Activated T-helper 17 cell treated with anti-CD3 and anti-CD28 coated beads, Interleukin-2, amount 50 U/mL, for 72 hours (primary cell): Measurements from ENCODE around the gene PCDHGA3. TPM values are rescaled to one million over a fixed set of nuclear protein-coding genes. Genes with fewer than 3 reads are reported as not detected.
"Not testable (repeated sequence)": the region's sequence is repeated elsewhere in the genome, so short reads cannot be mapped to it uniquely, and the experiment has no call there.

Experiments
- ATAC-seq: fragments of 150-1000 bp; cut with Tn5 transposase; replicated peaks from 2 replicates; pipeline ENCODE4 v1.10.0; 2021; ENCODE audit warnings: mild to moderate bottlenecking, moderate library complexity
- H3K27ac Mint-ChIP-seq: one replicate; pipeline ENCODE4 v1.8.0; 2022; ENCODE audit warnings: mixed read lengths
- H3K27me3 Mint-ChIP-seq: one replicate; pipeline ENCODE4 v1.8.0; 2022; ENCODE audit warnings: mixed read lengths
- H3K36me3 Mint-ChIP-seq: one replicate; pipeline ENCODE4 v1.8.0; 2022; ENCODE audit warnings: low read depth, mild to moderate bottlenecking, mixed read lengths
- H3K4me1 Mint-ChIP-seq: one replicate; pipeline ENCODE4 v1.8.0; 2022; ENCODE audit warnings: mixed read lengths
- H3K4me3 Mint-ChIP-seq: one replicate; pipeline ENCODE4 v1.8.0; 2022; ENCODE audit warnings: mild to moderate bottlenecking, mixed read lengths
- H3K9me3 Mint-ChIP-seq: one replicate; pipeline ENCODE4 v1.8.0; 2022; ENCODE audit warnings: mixed read lengths
- total RNA-seq, 2 donors: library from RNA; stranded (reverse); gene quantifications; one replicate each; pipeline ENCODE4 v1.2.3, GENCODE V29; 2022

PCDHGA3 gene
- total RNA-seq, 2 donors from 2014 or later: 0.09 TPM; not detected in 1

DNA sequence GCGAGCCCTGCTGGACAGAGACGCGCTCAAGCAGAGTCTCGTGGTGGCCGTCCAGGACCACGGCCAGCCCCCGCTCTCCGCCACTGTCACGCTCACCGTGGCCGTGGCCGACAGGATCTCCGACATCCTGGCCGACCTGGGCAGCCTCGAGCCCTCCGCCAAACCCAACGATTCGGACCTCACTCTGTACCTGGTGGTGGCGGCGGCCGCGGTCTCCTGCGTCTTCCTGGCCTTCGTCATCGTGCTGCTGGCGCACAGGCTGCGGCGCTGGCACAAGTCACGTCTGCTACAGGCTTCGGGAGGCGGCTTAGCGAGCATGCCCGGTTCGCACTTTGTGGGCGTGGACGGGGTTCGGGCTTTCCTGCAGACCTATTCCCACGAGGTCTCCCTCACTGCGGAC, 11.1 kb upstream of the PCDHGA3 start:
- not testable (repeated sequence) for H3K27ac Mint-ChIP-seq, H3K4me3 Mint-ChIP-seq, ATAC-seq, H3K4me1 Mint-ChIP-seq, H3K36me3 Mint-ChIP-seq, H3K9me3 Mint-ChIP-seq
- peaks cover 31% of the 10 kb centered on the region for H3K27me3 Mint-ChIP-seq

DNA sequence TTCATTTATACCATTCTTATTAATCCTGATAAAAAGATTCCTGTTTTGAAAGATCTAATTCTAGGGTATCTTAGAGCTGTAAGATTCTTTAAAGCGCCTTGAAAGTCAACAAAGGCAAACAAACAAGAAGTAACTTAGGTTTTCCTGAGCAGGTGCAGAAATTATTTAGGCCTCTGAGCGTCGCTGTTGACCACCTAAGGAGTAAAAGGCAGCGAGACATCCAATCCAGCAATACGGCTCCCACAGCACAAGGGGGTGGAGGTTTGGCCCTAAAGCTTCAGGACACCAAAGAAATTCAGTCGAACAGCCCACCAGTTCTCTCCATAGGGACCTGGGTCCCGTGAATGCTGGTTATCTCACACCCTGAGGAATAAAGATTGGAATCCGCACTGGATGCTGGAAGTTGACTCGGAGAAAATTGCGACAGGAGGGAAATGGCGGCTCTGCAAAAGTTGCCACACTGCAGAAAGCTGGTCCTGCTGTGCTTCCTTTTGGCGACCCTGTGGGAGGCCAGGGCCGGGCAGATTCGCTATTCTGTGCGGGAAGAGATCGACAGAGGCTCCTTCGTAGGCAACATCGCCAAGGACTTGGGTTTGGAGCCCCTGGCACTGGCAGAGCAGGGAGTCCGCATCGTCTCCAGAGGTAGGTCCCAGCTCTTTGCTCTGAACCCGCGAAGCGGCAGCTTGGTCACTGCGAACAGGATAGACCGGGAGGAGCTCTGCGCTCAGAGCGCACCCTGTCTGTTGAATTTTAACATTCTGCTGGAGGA, 4.9 kb upstream of the PCDHGA3 start, which contains the start of gene PCDHGA2:
PCDHGA2 (plus strand) TSS at position 223 of the 769 bp plus-strand sequence.
- H3K9me3 Mint-ChIP-seq: peaks cover 17% of the 10 kb centered on the region
- no peak for ATAC-seq
- no peaks in the 10 kb centered on the region for H3K4me1 Mint-ChIP-seq
- peaks cover 54% of the 10 kb centered on the region for H3K27me3 Mint-ChIP-seq
- no peaks in the 10 kb centered on the region for H3K36me3 Mint-ChIP-seq
- H3K4me3 Mint-ChIP-seq: no peak within 1 kb of the TSS
- no peak within 1 kb of the TSS for H3K27ac Mint-ChIP-seq

DNA sequence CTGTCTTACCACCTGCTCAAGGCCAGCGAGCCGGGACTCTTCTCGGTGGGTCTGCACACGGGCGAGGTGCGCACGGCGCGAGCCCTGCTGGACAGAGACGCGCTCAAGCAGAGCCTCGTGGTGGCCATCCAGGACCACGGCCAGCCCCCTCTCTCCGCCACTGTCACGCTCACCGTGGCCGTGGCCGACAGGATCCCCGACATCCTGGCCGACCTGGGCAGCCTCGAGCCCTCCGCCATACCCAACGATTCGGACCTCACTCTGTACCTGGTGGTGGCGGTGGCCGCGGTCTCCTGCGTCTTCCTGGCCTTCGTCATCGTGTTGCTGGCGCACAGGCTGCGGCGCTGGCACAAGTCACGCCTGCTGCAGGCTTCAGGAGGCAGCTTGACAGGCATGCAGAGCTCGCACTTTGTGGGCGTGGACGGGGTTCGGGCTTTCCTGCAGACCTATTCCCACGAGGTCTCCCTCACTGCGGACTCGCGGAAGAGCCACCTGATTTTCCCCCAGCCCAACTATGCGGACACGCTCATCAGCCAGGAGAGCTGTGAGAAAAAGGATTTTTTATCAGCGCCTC, 2.8 kb upstream of the PCDHGA3 start:
- not testable (repeated sequence) for ATAC-seq, H3K4me1 Mint-ChIP-seq, H3K36me3 Mint-ChIP-seq, H3K4me3 Mint-ChIP-seq, H3K27ac Mint-ChIP-seq
- Mint-ChIP-seq H3K27me3 (peaks cover 48% of the 10 kb centered on the region), H3K9me3 (peaks cover 17% of the 10 kb centered on the region)

DNA sequence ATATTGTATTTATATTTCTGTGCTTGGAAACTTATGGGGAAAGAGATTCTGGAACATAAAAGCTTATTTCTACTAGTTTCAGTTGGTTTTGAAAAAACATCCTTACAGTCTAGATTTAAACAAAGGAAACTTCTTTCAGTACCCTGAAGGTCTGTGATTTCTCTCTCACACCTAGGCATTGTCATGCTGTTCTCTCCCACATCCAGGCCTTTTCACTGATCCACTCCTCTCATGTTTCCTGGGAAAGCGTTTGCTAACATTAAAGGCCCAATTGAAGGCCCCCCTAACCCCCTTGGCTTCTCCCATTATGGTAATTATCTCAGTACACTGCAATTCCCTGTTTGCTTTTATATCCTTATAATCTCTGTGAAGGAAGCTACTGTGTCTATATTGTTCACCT, 856 bp upstream of the PCDHGA3 start:
- ATAC-seq: no peak
- Mint-ChIP-seq H3K27ac (no peak overlapping the region), H3K4me3 (no peak overlapping the region), H3K27me3 (peaks cover 34% of the 10 kb centered on the region), H3K36me3 (no peaks in the 10 kb centered on the region), H3K9me3 (peaks cover 21% of the 10 kb centered on the region), H3K4me1 (no peaks in the 10 kb centered on the region)

DNA sequence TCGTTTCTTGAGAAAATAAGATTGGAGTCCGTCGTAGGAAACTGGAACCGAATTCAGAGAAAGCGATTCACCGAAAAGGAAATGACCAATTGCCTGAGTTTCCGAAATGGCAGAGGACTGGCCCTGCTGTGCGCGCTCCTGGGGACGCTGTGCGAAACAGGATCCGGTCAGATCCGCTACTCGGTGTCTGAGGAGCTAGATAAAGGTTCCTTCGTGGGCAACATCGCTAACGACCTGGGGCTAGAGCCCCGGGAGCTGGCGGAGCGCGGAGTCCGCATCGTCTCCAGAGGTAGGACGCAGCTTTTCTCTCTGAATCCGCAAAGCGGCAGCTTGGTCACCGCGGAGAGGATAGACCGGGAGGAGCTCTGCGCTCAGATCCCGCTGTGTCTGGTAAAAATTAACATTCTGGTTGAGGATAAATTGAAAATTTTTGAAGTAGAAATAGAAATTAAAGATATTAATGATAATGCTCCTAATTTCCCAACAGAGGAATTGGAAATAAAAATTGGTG, 379 bp downstream of the PCDHGA3 start:
- peaks cover 35% of the 10 kb centered on the region for H3K27me3 Mint-ChIP-seq

GRCh38 chr5:141345327-141345726, 1.7 kb downstream of the PCDHGA3 start:
- H3K4me1 Mint-ChIP-seq: no peaks in the 10 kb centered on the region
- H3K36me3 Mint-ChIP-seq: no peaks in the 10 kb centered on the region
- ATAC-seq: no peak
- H3K9me3 Mint-ChIP-seq: peaks cover 11% of the 10 kb centered on the region
- peaks cover 45% of the 10 kb centered on the region for H3K27me3 Mint-ChIP-seq
- no peak overlapping the region for H3K27ac Mint-ChIP-seq
- no peak overlapping the region for H3K4me3 Mint-ChIP-seq

More for the DNA sequence above, 379 bp downstream of the PCDHGA3 start:
- H3K4me3 Mint-ChIP-seq: peak overlapping the region; percentile 30
- H3K36me3 Mint-ChIP-seq: no peaks in the 10 kb centered on the region
- H3K9me3 Mint-ChIP-seq: peaks cover 11% of the 10 kb centered on the region
- H3K27ac Mint-ChIP-seq: no peak overlapping the region
- ATAC-seq: no peak
- H3K4me1 Mint-ChIP-seq: no peaks in the 10 kb centered on the region

- not testable (repeated sequence) for H3K36me3 Mint-ChIP-seq, H3K4me3 Mint-ChIP-seq, ATAC-seq, H3K4me1 Mint-ChIP-seq, H3K27ac Mint-ChIP-seq
- Mint-ChIP-seq H3K9me3 (peaks cover 11% of the 10 kb centered on the region), H3K27me3 (peaks cover 46% of the 10 kb centered on the region)
Measured at GRCh38 chr5:141346017-141346416, 2.4 kb downstream of the PCDHGA3 start.

DNA sequence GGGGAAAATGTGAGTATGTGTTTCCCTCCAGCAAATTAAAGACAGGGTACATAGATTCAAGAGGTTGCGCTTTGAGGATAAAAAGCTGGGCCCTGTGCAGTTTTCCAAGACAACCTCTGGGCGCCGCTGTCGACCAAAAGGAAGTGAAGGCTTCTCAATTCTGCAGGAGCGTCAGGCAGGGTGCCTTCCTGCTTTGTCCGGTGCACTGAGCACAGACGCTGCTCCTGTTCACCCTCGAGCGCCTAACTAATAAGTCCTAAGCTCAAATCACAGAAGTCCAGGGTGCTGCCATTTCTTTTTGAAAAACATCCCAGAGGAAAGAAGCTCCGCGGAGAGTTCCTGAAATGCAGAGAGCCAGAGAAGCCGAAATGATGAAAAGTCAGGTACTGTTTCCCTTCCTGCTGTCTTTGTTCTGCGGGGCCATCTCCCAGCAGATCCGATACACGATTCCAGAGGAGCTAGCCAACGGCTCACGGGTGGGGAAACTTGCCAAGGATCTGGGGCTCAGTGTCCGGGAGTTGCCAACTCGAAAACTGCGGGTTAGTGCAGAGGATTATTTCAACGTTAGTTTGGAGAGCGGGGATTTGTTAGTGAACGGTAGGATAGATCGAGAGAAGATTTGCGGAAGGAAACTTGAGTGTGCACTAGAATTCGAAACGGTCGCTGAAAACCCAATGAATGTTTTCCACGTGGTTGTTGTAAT, 6.4 kb downstream of the PCDHGA3 start, which contains the start of gene PCDHGB1:
PCDHGB1 (plus strand) TSS at position 183 of the 703 bp plus-strand sequence; CDS start at position 345, 162 bp downstream.
- H3K27me3 Mint-ChIP-seq: peaks cover 41% of the 10 kb centered on the region
- H3K4me3 Mint-ChIP-seq: peak within 1 kb of the TSS; percentile 34
- H3K27ac Mint-ChIP-seq: no peak within 1 kb of the TSS
- no peaks in the 10 kb centered on the region for H3K36me3 Mint-ChIP-seq
- peaks cover 14% of the 10 kb centered on the region for H3K9me3 Mint-ChIP-seq
- no peaks in the 10 kb centered on the region for H3K4me1 Mint-ChIP-seq
- ATAC-seq: no peak

- Mint-ChIP-seq H3K9me3 (peaks cover 14% of the 10 kb centered on the region), H3K27ac (no peak overlapping the region), H3K27me3 (peaks cover 52% of the 10 kb centered on the region), H3K36me3 (no peaks in the 10 kb centered on the region), H3K4me3 (no peak overlapping the region), H3K4me1 (no peaks in the 10 kb centered on the region)
- ATAC-seq: no peak
Measured at GRCh38 chr5:141351591-141351990, 8.0 kb downstream of the PCDHGA3 start.

- Mint-ChIP-seq H3K4me1 (no peaks in the 10 kb centered on the region), H3K36me3 (no peaks in the 10 kb centered on the region), H3K27me3 (peaks cover 47% of the 10 kb centered on the region), H3K4me3 (peak within 1 kb of the TSS; percentile 43), H3K27ac (no peak within 1 kb of the TSS), H3K9me3 (peaks cover 12% of the 10 kb centered on the region)
- ATAC-seq: no peak
Measured at GRCh38 chr5:141354900-141355469, 11.4 kb downstream of the PCDHGA3 start, which contains the start of gene PCDHGA4. PCDHGA4 (plus strand) TSS chr5:141355021; CDS start chr5:141355108, 87 bp downstream.

GRCh38 chr5:141355641-141356040, 12.0 kb downstream of the PCDHGA3 start:
- H3K4me1 Mint-ChIP-seq: no peaks in the 10 kb centered on the region
- H3K9me3 Mint-ChIP-seq: peaks cover 11% of the 10 kb centered on the region
- peak overlapping the region; percentile 43 for H3K4me3 Mint-ChIP-seq
- peaks cover 43% of the 10 kb centered on the region for H3K27me3 Mint-ChIP-seq
- H3K36me3 Mint-ChIP-seq: no peaks in the 10 kb centered on the region
- no peak overlapping the region for H3K27ac Mint-ChIP-seq
- no peak for ATAC-seq

- no peaks in the 10 kb centered on the region for H3K36me3 Mint-ChIP-seq
- no peaks in the 10 kb centered on the region for H3K4me1 Mint-ChIP-seq
- no peak for ATAC-seq
- no peak overlapping the region for H3K4me3 Mint-ChIP-seq
- no peak overlapping the region for H3K27ac Mint-ChIP-seq
- H3K27me3 Mint-ChIP-seq: peaks cover 48% of the 10 kb centered on the region
- peaks cover 13% of the 10 kb centered on the region for H3K9me3 Mint-ChIP-seq
Measured at GRCh38 chr5:141356133-141356532, 12.5 kb downstream of the PCDHGA3 start.

DNA sequence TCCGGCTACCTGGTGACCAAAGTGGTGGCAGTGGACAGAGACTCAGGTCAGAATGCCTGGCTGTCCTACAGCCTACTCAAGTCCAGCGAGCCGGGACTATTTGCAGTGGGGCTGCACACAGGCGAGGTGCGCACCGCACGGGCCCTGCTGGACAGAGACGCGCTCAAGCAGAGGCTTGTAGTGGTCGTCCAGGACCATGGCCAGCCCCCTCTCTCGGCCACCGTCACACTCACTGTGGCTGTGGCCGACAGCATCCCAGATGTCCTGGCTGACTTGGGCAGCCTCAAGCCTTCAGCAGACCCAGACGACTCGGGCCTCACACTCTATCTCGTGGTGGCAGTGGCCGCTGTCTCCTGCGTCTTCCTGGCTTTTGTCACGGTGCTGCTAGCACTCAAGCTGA, 13.3 kb downstream of the PCDHGA3 start:
- Mint-ChIP-seq H3K4me3 (no peak overlapping the region), H3K4me1 (no peaks in the 10 kb centered on the region), H3K27ac (no peak overlapping the region), H3K9me3 (peaks cover 13% of the 10 kb centered on the region), H3K27me3 (peaks cover 52% of the 10 kb centered on the region), H3K36me3 (no peaks in the 10 kb centered on the region)
- ATAC-seq: no peak

DNA sequence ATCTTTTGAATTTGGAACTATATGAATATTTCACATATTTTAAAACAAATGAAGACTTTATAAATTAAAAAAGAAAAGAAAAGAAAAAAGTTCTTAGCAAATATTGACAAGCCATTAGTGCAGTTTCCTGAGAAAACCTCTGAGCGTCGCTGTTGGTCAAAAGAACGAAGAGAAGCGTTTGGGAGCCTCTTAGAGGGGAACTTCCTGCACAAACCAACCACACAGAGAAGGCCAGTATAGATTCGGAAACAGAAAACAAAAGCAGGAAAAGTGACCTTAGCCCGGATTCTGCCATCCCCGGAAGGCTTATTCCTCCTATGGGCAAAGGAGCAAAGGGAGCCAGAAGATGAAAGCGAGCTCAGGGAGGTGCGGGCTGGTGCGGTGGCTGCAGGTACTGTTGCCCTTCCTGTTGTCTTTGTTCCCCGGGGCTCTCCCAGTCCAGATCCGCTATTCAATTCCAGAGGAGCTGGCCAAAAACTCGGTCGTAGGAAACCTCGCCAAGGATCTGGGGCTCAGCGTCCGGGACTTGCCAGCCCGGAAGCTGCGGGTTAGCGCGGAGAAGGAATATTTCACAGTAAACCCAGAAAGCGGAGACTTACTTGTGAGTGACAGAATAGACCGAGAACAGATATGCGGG, 16.3 kb downstream of the PCDHGA3 start, which contains the start of gene PCDHGB2:
PCDHGB2 (plus strand) TSS at position 205 of the 637 bp plus-strand sequence; CDS start at position 347, 142 bp downstream.
- no peak for ATAC-seq
- Mint-ChIP-seq H3K4me1 (peaks cover 8% of the 10 kb centered on the region), H3K36me3 (peaks cover 10% of the 10 kb centered on the region), H3K27ac (no peak within 1 kb of the TSS), H3K4me3 (peak within 1 kb of the TSS; percentile 40), H3K9me3 (peaks cover 17% of the 10 kb centered on the region), H3K27me3 (peaks cover 62% of the 10 kb centered on the region)
